ENCODE results near the gene EPAS1. TPM values are rescaled to one million over a fixed set of nuclear protein-coding genes. Genes with fewer than 3 reads are reported as not detected.

Gene EPAS1
- total RNA-seq, 1 donor: 5.2 TPM

- no peaks in the 10 kb centered on the region for H3K27me3 ChIP-seq (ENCODE audit: insufficient read depth, low read length)
- no peaks in the 10 kb centered on the region for H3K4me1 ChIP-seq (ENCODE audit: insufficient read depth, low read length)
- H3K9me3 ChIP-seq (ENCODE audit: low read depth, low read length): no peaks in the 10 kb centered on the region
- H3K4me3 ChIP-seq (ENCODE audit: low read length): no peak overlapping the region
Measured at GRCh38 chr2:46378616-46379015, 81.4 kb downstream of the EPAS1 start.

GRCh38 chr2:46379213-46380037 is 82.2 kb downstream of the EPAS1 start:
- H3K9me3 ChIP-seq (ENCODE audit: low read depth, low read length): no peaks in the 10 kb centered on the region
- H3K4me1 ChIP-seq (ENCODE audit: insufficient read depth, low read length): no peaks in the 10 kb centered on the region
- H3K4me3 ChIP-seq (ENCODE audit: low read length): no peak overlapping the region
- no peaks in the 10 kb centered on the region for H3K27me3 ChIP-seq (ENCODE audit: insufficient read depth, low read length)

- no peak overlapping the region for H3K4me3 ChIP-seq (ENCODE audit: low read length)
- H3K27me3 ChIP-seq (ENCODE audit: insufficient read depth, low read length): no peaks in the 10 kb centered on the region
- H3K9me3 ChIP-seq (ENCODE audit: low read depth, low read length): no peaks in the 10 kb centered on the region
- peaks cover under 1% of the 10 kb centered on the region for H3K4me1 ChIP-seq (ENCODE audit: insufficient read depth, low read length)
Measured at GRCh38 chr2:46380038-46380940, 83.1 kb downstream of the EPAS1 start.

- no peak overlapping the region for H3K4me3 ChIP-seq (ENCODE audit: low read length)
Measured at GRCh38 chr2:46381263-46381849, 84.1 kb downstream of the EPAS1 start.

GRCh38 chr2:46381871-46382270 is 84.7 kb downstream of the EPAS1 start:
- no peaks in the 10 kb centered on the region for H3K9me3 ChIP-seq (ENCODE audit: low read depth, low read length)
- H3K4me1 ChIP-seq (ENCODE audit: insufficient read depth, low read length): peaks cover 15% of the 10 kb centered on the region
- no peak overlapping the region for H3K4me3 ChIP-seq (ENCODE audit: low read length)
- no peaks in the 10 kb centered on the region for H3K27me3 ChIP-seq (ENCODE audit: insufficient read depth, low read length)

More at GRCh38 chr2:46381263-46381849, 84.1 kb downstream of the EPAS1 start:
- H3K27me3 ChIP-seq (ENCODE audit: insufficient read depth, low read length): no peaks in the 10 kb centered on the region
- H3K9me3 ChIP-seq (ENCODE audit: low read depth, low read length): no peaks in the 10 kb centered on the region
- H3K4me1 ChIP-seq (ENCODE audit: insufficient read depth, low read length): peaks cover 11% of the 10 kb centered on the region

- Histone ChIP-seq H3K27me3 (ENCODE audit: insufficient read depth, low read length) (no peaks in the 10 kb centered on the region), H3K4me3 (ENCODE audit: low read length) (no peak overlapping the region), H3K4me1 (ENCODE audit: insufficient read depth, low read length) (peaks cover 21% of the 10 kb centered on the region), H3K9me3 (ENCODE audit: low read depth, low read length) (no peaks in the 10 kb centered on the region)
Measured at GRCh38 chr2:46382331-46383112, 85.3 kb downstream of the EPAS1 start.

- no peaks in the 10 kb centered on the region for H3K27me3 ChIP-seq (ENCODE audit: insufficient read depth, low read length)
- peaks cover 26% of the 10 kb centered on the region for H3K4me1 ChIP-seq (ENCODE audit: insufficient read depth, low read length)
- H3K9me3 ChIP-seq (ENCODE audit: low read depth, low read length): no peaks in the 10 kb centered on the region
- H3K4me3 ChIP-seq (ENCODE audit: low read length): no peak overlapping the region
Measured at GRCh38 chr2:46383113-46383395, 85.8 kb downstream of the EPAS1 start.

- H3K4me1 ChIP-seq (ENCODE audit: insufficient read depth, low read length): peaks cover 35% of the 10 kb centered on the region
- H3K9me3 ChIP-seq (ENCODE audit: low read depth, low read length): no peaks in the 10 kb centered on the region
- no peak overlapping the region for H3K4me3 ChIP-seq (ENCODE audit: low read length)
- H3K27me3 ChIP-seq (ENCODE audit: insufficient read depth, low read length): no peaks in the 10 kb centered on the region
Measured at GRCh38 chr2:46383784-46384456, 86.7 kb downstream of the EPAS1 start.

- H3K9me3 ChIP-seq (ENCODE audit: low read depth, low read length): no peaks in the 10 kb centered on the region
- peaks cover 40% of the 10 kb centered on the region for H3K4me1 ChIP-seq (ENCODE audit: insufficient read depth, low read length)
- H3K27me3 ChIP-seq (ENCODE audit: insufficient read depth, low read length): no peaks in the 10 kb centered on the region
Measured at GRCh38 chr2:46384457-46384815, 87.2 kb downstream of the EPAS1 start.

GRCh38 chr2:46385786-46386577 is 88.8 kb downstream of the EPAS1 start:
- Histone ChIP-seq H3K9me3 (ENCODE audit: low read depth, low read length) (no peaks in the 10 kb centered on the region), H3K27me3 (ENCODE audit: insufficient read depth, low read length) (no peaks in the 10 kb centered on the region), H3K4me1 (ENCODE audit: insufficient read depth, low read length) (peaks cover 40% of the 10 kb centered on the region), H3K4me3 (ENCODE audit: low read length) (no peak overlapping the region)

More at GRCh38 chr2:46384457-46384815, 87.2 kb downstream of the EPAS1 start:
- no peak overlapping the region for H3K4me3 ChIP-seq (ENCODE audit: low read length)

GRCh38 chr2:46386763-46387162 is 89.6 kb downstream of the EPAS1 start:
- Histone ChIP-seq H3K4me3 (ENCODE audit: low read length) (no peak overlapping the region), H3K27me3 (ENCODE audit: insufficient read depth, low read length) (no peaks in the 10 kb centered on the region), H3K9me3 (ENCODE audit: low read depth, low read length) (no peaks in the 10 kb centered on the region), H3K4me1 (ENCODE audit: insufficient read depth, low read length) (peaks cover 40% of the 10 kb centered on the region)

- H3K4me1 ChIP-seq (ENCODE audit: insufficient read depth, low read length): peaks cover 40% of the 10 kb centered on the region
- H3K9me3 ChIP-seq (ENCODE audit: low read depth, low read length): no peaks in the 10 kb centered on the region
- no peak overlapping the region for H3K4me3 ChIP-seq (ENCODE audit: low read length)
- H3K27me3 ChIP-seq (ENCODE audit: insufficient read depth, low read length): no peaks in the 10 kb centered on the region
Measured at GRCh38 chr2:46387292-46387691, 90.1 kb downstream of the EPAS1 start.

GRCh38 chr2:46387886-46388515 is 90.8 kb downstream of the EPAS1 start:
- Histone ChIP-seq H3K4me1 (ENCODE audit: insufficient read depth, low read length) (peaks cover 40% of the 10 kb centered on the region), H3K27me3 (ENCODE audit: insufficient read depth, low read length) (no peaks in the 10 kb centered on the region), H3K4me3 (ENCODE audit: low read length) (no peak overlapping the region), H3K9me3 (ENCODE audit: low read depth, low read length) (no peaks in the 10 kb centered on the region)

Data from mononuclear cell (primary cell).